A673 (cell line): ENCODE measurements around the gene ZACN.

ENCODE experiments used
- CTCF ChIP-seq: fragments of 300-800, 200-600 bp; sonication (generic); conservative IDR thresholded peaks from 2 replicates; pipeline ENCODE4 v1.5.1; 2017; ENCODE audit warnings: low read depth, mild to moderate bottlenecking, antibody characterized with exemption, low read length, moderate library complexity, mixed read lengths
- EZH2 ChIP-seq: fragments of 200-600 bp; sonication (generic); IDR thresholded peaks from 2 replicates; pipeline ENCODE4 v1.6.1; 2017; ENCODE audit warnings: borderline replicate concordance, low read depth, mild to moderate bottlenecking, mixed read lengths, antibody characterized with exemption, low read length; ENCODE audit not compliant: poor library complexity, severe bottlenecking

GRCh38 chr17:76038050-76038449 lies 40.9 kb upstream of the ZACN start:
- TF ChIP-seq CTCF (no peak), EZH2 (no peak)
